Measurements from ENCODE around the gene UVRAG. TPM values are rescaled to one million over a fixed set of nuclear protein-coding genes. Genes with fewer than 3 reads are reported as not detected.

Gene UVRAG
- total and polyA plus RNA-seq, 9 donors, result 10.1 to 26.7 (median 19.2) TPM

- 96 to 98% (median 96%) methylated on average over 5 of the region's 5 CpGs for WGBS, 3 donors
- Histone ChIP-seq H3K4me3 (no peak overlapping the region), H3K27me3 (no peaks in the 10 kb centered on the region), H3K4me1 (ENCODE audit: insufficient read depth) (no peaks in the 10 kb centered on the region), H3K36me3 (no peaks in the 10 kb centered on the region), H3K9me3 (no peaks in the 10 kb centered on the region), H3K27ac (no peak overlapping the region)
- no peak for DNase-seq
- TF ChIP-seq EP300 (IDR thresholded peaks at IDR 0.05) (no peak), CTCF (IDR thresholded peaks at IDR 0.05) (no peak), POLR2A (IDR thresholded peaks at IDR 0.05) (no peak)
- intact Hi-C loops (cut with DNase I), result no loop called here
Measured at GRCh38 chr11:76174330-76174729, 359.3 kb downstream of the UVRAG start.

GRCh38 chr11:76175783-76176182 lies 360.8 kb downstream of the UVRAG start:
- intact Hi-C loops (cut with DNase I), result no loop called here
- no peaks in the 10 kb centered on the region for H3K27me3 ChIP-seq
- DNase-seq, result no peak
- no peaks in the 10 kb centered on the region for H3K9me3 ChIP-seq
- H3K27ac ChIP-seq, result no peak overlapping the region
- H3K36me3 ChIP-seq, result no peaks in the 10 kb centered on the region
- no peaks in the 10 kb centered on the region for H3K4me1 ChIP-seq (ENCODE audit: insufficient read depth)
- 12 to 58% (median 24%) methylated on average over 4 of the region's 4 CpGs for WGBS, 3 donors
- no peak overlapping the region for H3K4me3 ChIP-seq
- TF ChIP-seq EP300 (IDR thresholded peaks at IDR 0.05) (no peak), CTCF (IDR thresholded peaks at IDR 0.05) (no peak), POLR2A (IDR thresholded peaks at IDR 0.05) (no peak)

- Histone ChIP-seq H3K9me3 (no peaks in the 10 kb centered on the region), H3K27ac (no peak overlapping the region), H3K4me3 (no peak overlapping the region), H3K36me3 (no peaks in the 10 kb centered on the region), H3K27me3 (no peaks in the 10 kb centered on the region), H3K4me1 (ENCODE audit: insufficient read depth) (no peaks in the 10 kb centered on the region)
- intact Hi-C loops (cut with DNase I), result no loop called here
- TF ChIP-seq POLR2A (IDR thresholded peaks at IDR 0.05) (no peak), EP300 (IDR thresholded peaks at IDR 0.05) (no peak), CTCF (IDR thresholded peaks at IDR 0.05) (no peak)
- DNase-seq, result no peak
- 80 to 93% (median 87%) methylated on average over 9 of the region's 9 CpGs for WGBS, 3 donors
Measured at GRCh38 chr11:76176463-76176862, 361.5 kb downstream of the UVRAG start.

- H3K36me3 ChIP-seq, result no peaks in the 10 kb centered on the region
- H3K4me3 ChIP-seq, result no peak overlapping the region
- intact Hi-C loops (cut with DNase I), result no loop called here
- no peaks in the 10 kb centered on the region for H3K27me3 ChIP-seq
- H3K27ac ChIP-seq, result no peak overlapping the region
- 87 to 97% (median 92%) methylated on average over 6 of the region's 6 CpGs for WGBS, 3 donors
- TF ChIP-seq CTCF (IDR thresholded peaks at IDR 0.05), result no peak
- no peak for TF ChIP-seq POLR2A (IDR thresholded peaks at IDR 0.05)
- no peak for TF ChIP-seq EP300 (IDR thresholded peaks at IDR 0.05)
- no peak for DNase-seq
- no peaks in the 10 kb centered on the region for H3K4me1 ChIP-seq (ENCODE audit: insufficient read depth)
- no peaks in the 10 kb centered on the region for H3K9me3 ChIP-seq
Measured at GRCh38 chr11:76177250-76177686, 362.3 kb downstream of the UVRAG start.

All from ovary (tissue), 9 donors.